Neuron (in vitro differentiated cells): ENCODE results near the gene CDC37.
A peak's percentile ranks its signal among the peaks of the same experiment; 100 is the strongest.
"Not testable (repeated sequence)": the region's sequence is repeated elsewhere in the genome, so short reads cannot be mapped to it uniquely, and the experiment has no call there.

Experiments used
- H2AFZ ChIP-seq: one replicate; pipeline ENCODE4 v1.6.1; 2013; ENCODE audit warnings: low read depth, mild to moderate bottlenecking, inconsistent platforms, low read length, moderate library complexity
- H3K27me3 ChIP-seq: one replicate; pipeline ENCODE4 v1.6.1; 2013; ENCODE audit warnings: low read length; ENCODE audit not compliant: insufficient read depth
- H3K36me3 ChIP-seq: one replicate; pipeline ENCODE4 v1.6.1; 2013; ENCODE audit warnings: low read length; ENCODE audit not compliant: insufficient read depth
- H3K4me1 ChIP-seq: one replicate; pipeline ENCODE4 v1.6.1; 2013; ENCODE audit warnings: low read length; ENCODE audit not compliant: insufficient read depth
- H3K4me3 ChIP-seq: 2 replicates; pipeline ENCODE4 v1.5.1; 2013; ENCODE audit warnings: mild to moderate bottlenecking, low read length, moderate library complexity
- H3K9me3 ChIP-seq: one replicate; pipeline ENCODE4 v1.6.1; 2013; ENCODE audit warnings: low read length

Gene CDC37

DNA sequence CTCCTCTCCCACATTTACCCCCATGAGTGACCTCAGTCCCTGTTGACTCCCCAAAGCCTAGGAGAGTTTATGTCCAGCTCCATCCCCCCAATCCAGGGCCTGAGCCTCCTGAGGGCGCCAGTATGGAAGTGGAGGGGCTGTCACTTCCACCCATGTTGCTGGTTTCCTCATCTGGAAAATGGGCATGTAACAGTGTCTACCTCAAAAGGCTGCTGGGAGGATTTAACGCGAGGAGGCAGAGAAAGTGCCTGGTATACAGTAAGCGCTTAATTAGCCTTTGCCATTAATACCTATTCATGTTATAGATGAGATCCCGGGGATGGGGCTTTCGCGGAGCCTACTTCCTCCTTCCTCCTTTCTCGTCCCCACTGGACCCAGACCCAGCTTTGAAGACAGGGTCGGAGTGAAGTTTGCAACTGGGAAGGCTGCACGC is 23.4 kb downstream of the CDC37 start:
- H3K4me3 ChIP-seq = peak overlapping the region; percentile 86
- peaks cover 11% of the 10 kb centered on the region for H3K4me1 ChIP-seq
- H3K27me3 ChIP-seq = no peaks in the 10 kb centered on the region
- H2AFZ ChIP-seq = peak overlapping the region; percentile 92
- peaks cover 16% of the 10 kb centered on the region for H3K36me3 ChIP-seq
- H3K9me3 ChIP-seq = no peaks in the 10 kb centered on the region

DNA sequence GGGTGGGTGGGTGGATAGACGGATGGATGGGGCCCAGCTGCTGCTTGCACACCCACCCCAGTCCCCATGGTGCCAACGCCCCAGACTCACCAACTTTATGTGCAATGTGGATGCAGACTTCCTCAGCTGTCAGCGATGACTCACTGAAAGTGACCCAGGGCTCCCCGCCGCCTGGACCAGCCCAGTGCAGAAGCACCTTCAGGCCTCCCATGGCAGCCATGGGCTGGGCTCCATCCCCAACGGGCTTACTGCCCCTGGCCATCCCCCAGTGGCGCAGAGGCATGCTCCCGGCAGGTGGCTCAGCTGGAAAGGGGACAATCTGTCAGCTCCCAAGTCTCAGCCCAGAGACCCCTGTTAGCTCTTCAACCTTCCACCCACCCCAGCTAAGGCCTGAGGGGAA is 25.2 kb downstream of the CDC37 start:
- H3K4me3 ChIP-seq = no peak overlapping the region
- peaks cover 20% of the 10 kb centered on the region for H3K36me3 ChIP-seq
- no peaks in the 10 kb centered on the region for H3K27me3 ChIP-seq
- H2AFZ ChIP-seq = no peak overlapping the region
- H3K9me3 ChIP-seq = no peaks in the 10 kb centered on the region
- peaks cover 11% of the 10 kb centered on the region for H3K4me1 ChIP-seq

DNA sequence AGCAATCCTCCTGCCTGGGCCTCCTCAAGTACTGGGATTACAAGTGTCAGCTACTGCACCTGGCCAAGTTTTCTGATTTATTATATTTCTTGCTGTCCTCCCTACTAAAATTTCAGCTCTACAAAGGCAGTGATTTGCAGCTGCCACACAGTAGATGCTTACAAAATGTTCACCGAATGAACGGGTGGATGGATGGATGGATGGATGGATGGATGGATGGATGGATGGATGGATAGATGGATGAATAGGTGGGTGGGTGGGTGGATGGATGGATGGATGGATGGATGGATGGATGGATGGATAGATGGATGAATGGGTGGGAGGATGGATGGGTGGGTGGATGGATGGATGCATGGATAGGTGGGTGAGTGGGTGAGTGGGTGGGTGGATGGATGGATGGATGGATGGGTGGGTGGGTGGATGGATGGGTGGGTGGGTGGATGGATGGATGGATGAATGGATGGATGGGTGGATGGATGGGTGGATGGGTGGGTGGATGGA is 26.2 kb downstream of the CDC37 start:
- Histone ChIP-seq H3K4me1 (peaks cover 11% of the 10 kb centered on the region), H3K36me3 (peaks cover 22% of the 10 kb centered on the region)
- not testable (repeated sequence) for H3K27me3 ChIP-seq, H2AFZ ChIP-seq, H3K9me3 ChIP-seq, H3K4me3 ChIP-seq

- Histone ChIP-seq H3K36me3 (peaks cover 29% of the 10 kb centered on the region), H3K4me1 (peaks cover 6% of the 10 kb centered on the region), H3K9me3 (no peaks in the 10 kb centered on the region), H2AFZ (no peak overlapping the region), H3K4me3 (no peak overlapping the region), H3K27me3 (no peaks in the 10 kb centered on the region)
Measured at GRCh38 chr19:10374931-10375330, 28.4 kb downstream of the CDC37 start.

DNA sequence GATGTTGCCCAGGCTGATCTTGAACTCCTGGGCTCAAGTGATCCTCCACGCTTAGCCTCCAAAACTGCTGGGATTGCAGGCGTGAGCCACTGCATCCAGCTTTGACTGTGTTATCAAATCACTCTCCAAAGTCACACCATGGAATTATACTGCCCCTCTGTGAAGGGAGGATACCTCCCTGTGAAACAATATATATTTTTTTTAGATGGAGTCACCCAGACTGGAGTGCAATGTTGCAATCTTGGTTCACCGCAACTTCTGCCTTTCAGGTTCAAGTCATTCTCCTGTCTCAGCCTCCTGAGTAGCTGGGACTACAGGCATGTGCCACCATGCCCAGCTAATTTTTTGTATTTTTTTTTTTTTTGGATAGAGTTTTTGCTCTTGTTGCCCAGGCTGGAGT is 30.7 kb downstream of the CDC37 start:
- Histone ChIP-seq H3K36me3 (peaks cover 38% of the 10 kb centered on the region), H3K9me3 (peaks cover 7% of the 10 kb centered on the region), H2AFZ (no peak overlapping the region), H3K27me3 (no peaks in the 10 kb centered on the region), H3K4me1 (no peaks in the 10 kb centered on the region), H3K4me3 (no peak overlapping the region)

- no peaks in the 10 kb centered on the region for H3K4me1 ChIP-seq
- H2AFZ ChIP-seq = no peak overlapping the region
- peaks cover 7% of the 10 kb centered on the region for H3K9me3 ChIP-seq
- no peaks in the 10 kb centered on the region for H3K27me3 ChIP-seq
- H3K36me3 ChIP-seq = peaks cover 60% of the 10 kb centered on the region
- no peak overlapping the region for H3K4me3 ChIP-seq
Measured at GRCh38 chr19:10368101-10368803, 35.1 kb downstream of the CDC37 start.

DNA sequence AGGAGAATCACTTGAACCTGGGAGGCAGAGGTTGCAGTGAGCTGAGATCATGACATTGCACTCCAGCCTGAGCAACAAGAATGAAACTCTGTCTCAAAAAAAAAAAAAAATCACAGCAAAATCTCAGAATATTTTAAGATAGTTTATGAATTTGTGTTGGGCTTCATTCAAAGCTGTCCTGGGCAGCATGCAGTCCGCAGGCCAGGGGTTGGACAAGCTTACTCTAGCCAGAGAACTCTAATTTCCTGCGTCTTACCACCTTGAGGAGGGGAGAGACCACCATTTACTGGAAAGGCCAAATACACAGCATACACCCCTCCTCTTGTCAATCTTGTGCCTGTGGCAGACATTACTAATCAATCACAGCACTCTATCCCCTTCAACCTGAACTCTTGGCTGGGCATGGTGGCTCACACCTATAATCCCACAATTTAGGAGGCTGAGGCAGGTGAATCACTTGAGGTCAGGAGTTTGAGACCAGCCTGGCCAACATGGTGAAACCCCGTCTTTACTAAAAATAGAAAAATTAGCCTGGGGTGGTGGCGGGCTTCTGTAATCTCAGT is 36.3 kb downstream of the CDC37 start:
- not testable (repeated sequence) for H3K27me3 ChIP-seq, H3K4me1 ChIP-seq, H3K9me3 ChIP-seq, H2AFZ ChIP-seq, H3K4me3 ChIP-seq
- peaks cover 64% of the 10 kb centered on the region for H3K36me3 ChIP-seq

DNA sequence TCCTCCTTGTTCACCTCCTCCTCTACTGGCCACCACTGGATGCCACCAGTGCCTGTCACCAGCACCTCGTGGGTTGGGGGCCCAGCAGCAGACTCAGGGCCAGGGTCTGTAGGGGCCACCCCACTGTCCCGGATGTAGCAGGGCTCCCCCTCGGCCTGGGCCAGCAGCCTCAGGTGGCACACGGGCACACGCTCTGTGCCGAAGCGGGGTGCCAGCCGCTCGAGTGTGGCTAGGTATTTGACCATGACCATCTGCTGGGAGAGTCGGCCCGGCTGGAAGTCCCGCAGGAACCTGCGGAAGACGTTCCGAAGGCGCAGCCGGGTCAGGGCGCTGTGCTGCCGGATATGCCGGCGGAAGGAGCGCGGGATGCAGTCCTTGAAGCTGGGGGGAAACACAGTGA is 37.8 kb downstream of the CDC37 start:
- Histone ChIP-seq H3K36me3 (peaks cover 72% of the 10 kb centered on the region), H3K4me3 (no peak overlapping the region), H3K27me3 (no peaks in the 10 kb centered on the region), H2AFZ (no peak overlapping the region), H3K4me1 (no peaks in the 10 kb centered on the region), H3K9me3 (peaks cover 7% of the 10 kb centered on the region)

DNA sequence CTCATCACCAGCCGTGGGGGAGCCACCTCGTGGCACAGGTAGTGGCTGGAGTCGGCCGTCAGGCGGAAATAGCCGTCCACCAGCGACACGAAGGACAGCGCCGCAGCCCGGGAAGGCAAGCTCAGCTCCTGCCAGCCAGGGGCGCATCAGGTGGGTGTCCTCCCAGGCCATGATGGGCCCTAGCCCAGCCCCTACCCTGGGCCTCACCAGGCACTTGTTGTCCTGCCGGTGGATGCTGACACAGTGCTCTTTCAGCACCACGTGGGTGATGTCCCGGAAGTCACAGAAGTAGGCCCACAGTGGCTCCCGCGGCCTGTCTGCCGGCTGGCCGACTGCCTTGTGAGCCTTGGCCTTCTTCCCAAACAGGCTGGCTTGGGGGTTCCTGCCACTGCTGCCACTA is 38.7 kb downstream of the CDC37 start:
- H3K9me3 ChIP-seq = peaks cover 7% of the 10 kb centered on the region
- no peak overlapping the region for H2AFZ ChIP-seq
- H3K4me3 ChIP-seq = no peak overlapping the region
- H3K4me1 ChIP-seq = no peaks in the 10 kb centered on the region
- H3K36me3 ChIP-seq = peaks cover 73% of the 10 kb centered on the region
- H3K27me3 ChIP-seq = no peaks in the 10 kb centered on the region

DNA sequence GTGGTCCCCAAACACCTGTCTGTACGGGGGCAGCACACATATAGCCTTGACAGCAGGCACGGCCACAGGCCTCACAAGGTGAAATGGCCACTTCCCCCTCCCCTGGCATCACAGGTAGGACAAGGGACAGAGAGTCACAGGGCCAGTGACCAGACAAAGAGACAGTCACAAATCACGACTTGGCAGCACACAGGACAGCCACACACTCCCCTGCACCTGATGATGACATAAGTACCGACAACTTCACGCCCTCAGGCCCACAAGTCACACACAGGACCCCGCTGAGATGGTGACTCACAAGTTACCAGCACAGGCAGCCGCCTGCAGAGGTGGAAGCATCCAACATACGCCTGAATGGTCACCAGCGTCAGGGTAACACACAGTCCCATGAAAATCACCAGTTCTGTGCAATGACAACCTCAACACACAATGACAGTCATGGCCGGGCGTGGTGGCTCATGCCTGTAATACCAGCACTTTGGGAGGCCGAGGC is 39.5 kb downstream of the CDC37 start:
- no peaks in the 10 kb centered on the region for H3K27me3 ChIP-seq
- H2AFZ ChIP-seq = no peak overlapping the region
- no peak overlapping the region for H3K4me3 ChIP-seq
- no peaks in the 10 kb centered on the region for H3K4me1 ChIP-seq
- peaks cover 7% of the 10 kb centered on the region for H3K9me3 ChIP-seq
- H3K36me3 ChIP-seq = peaks cover 71% of the 10 kb centered on the region

DNA sequence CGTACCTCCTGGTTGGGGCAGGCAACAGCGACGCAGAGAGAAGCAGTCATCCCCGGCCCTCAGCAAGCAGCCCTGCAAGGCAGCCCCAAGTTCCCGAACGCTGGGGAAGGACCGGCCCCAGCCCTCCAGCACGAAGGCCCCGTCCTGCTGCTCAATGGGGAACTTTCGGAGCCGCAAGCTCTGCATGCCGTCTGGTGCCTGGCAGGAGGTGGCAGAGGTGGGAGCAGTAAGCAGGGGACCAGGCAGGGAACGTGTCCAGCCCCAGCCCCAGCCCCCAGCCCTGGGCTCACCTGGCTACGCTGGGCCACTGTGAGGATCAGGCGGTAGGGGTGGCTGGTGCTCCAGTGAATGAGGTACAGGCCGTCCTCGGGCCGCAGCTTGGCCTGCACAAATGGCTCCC is 41.1 kb downstream of the CDC37 start:
- H3K36me3 ChIP-seq = peaks cover 74% of the 10 kb centered on the region
- H3K4me3 ChIP-seq = no peak overlapping the region
- no peaks in the 10 kb centered on the region for H3K27me3 ChIP-seq
- H2AFZ ChIP-seq = no peak overlapping the region
- H3K9me3 ChIP-seq = no peaks in the 10 kb centered on the region
- H3K4me1 ChIP-seq = no peaks in the 10 kb centered on the region

GRCh38 chr19:10361569-10362011 is 41.8 kb downstream of the CDC37 start:
- Histone ChIP-seq H3K4me3 (no peak overlapping the region), H3K27me3 (no peaks in the 10 kb centered on the region), H3K4me1 (no peaks in the 10 kb centered on the region), H3K36me3 (peaks cover 69% of the 10 kb centered on the region), H3K9me3 (no peaks in the 10 kb centered on the region), H2AFZ (no peak overlapping the region)

GRCh38 chr19:10356431-10356830 is 46.9 kb downstream of the CDC37 start:
- H3K36me3 ChIP-seq = peaks cover 59% of the 10 kb centered on the region

More at GRCh38 chr19:10356431-10356830, 46.9 kb downstream of the CDC37 start:
- H3K4me3 ChIP-seq = no peak overlapping the region
- H3K27me3 ChIP-seq = no peaks in the 10 kb centered on the region
- H3K9me3 ChIP-seq = no peaks in the 10 kb centered on the region
- no peaks in the 10 kb centered on the region for H3K4me1 ChIP-seq
- H2AFZ ChIP-seq = no peak overlapping the region
